Tibial nerve (tissue), 4 donors: ENCODE data around the gene FAM228B.

Source experiments
- CTCF ChIP-seq, 5 experiments: fragments of 200-600 bp in 3 of 5; fragments of 450-650 bp in 2 of 5; sonication (generic) in 3 of 5; IDR thresholded peaks; one replicate each; pipeline ENCODE4 v1.5.1; 2016 to 2019; ENCODE audit warnings: antibody characterized with exemption in 5 of 5, mild to moderate bottlenecking in 3 of 5, moderate library complexity in 2 of 5
- EP300 ChIP-seq, 2 donors: sonication (generic); formaldehyde crosslinking; IDR thresholded peaks; one replicate each; pipeline ENCODE4 v1.6.1; 2017; ENCODE audit warnings: antibody characterized with exemption in 2 of 2, mild to moderate bottlenecking in 1 of 2
- POLR2A ChIP-seq, 2 donors: fragments of 450-650 bp; IDR thresholded peaks; one replicate each; pipeline ENCODE4 v1.6.1; 2017; ENCODE audit warnings: antibody characterized with exemption in 2 of 2, mild to moderate bottlenecking in 2 of 2, moderate library complexity in 2 of 2

GRCh38 chr2:24086241-24086640 lies 37.0 kb upstream of the FAM228B start:
- no peak for TF ChIP-seq POLR2A (IDR thresholded peaks at IDR 0.05)
- TF ChIP-seq CTCF (IDR thresholded peaks at IDR 0.05): no peak
- TF ChIP-seq EP300 (IDR thresholded peaks at IDR 0.05): no peak
